ENCODE data around the gene ESRRG.

DNA sequence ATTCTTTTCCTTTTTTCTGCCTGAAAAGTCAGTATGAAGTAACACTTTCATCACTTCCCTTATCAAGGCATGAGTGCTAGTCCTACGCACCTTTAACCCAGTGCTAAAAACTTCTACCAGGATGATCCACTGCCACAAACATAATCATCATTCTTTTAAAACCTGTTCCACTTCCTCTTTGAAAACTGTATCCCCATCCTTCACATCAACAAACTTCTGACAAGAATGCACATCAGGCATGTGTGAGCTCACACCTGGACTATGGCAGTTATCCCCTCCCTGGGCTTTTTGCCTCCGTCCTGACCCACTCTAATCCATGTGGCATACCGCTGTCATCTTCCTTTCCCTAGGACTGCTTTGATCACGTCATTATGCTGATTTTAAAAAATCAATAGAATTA is 70.2 kb downstream of the ESRRG start:
- no peak for TF ChIP-seq EZH2 (optimal IDR thresholded peaks at IDR 0.05; ENCODE audit: low read depth, low read length)
- TF ChIP-seq, protein P1, sequence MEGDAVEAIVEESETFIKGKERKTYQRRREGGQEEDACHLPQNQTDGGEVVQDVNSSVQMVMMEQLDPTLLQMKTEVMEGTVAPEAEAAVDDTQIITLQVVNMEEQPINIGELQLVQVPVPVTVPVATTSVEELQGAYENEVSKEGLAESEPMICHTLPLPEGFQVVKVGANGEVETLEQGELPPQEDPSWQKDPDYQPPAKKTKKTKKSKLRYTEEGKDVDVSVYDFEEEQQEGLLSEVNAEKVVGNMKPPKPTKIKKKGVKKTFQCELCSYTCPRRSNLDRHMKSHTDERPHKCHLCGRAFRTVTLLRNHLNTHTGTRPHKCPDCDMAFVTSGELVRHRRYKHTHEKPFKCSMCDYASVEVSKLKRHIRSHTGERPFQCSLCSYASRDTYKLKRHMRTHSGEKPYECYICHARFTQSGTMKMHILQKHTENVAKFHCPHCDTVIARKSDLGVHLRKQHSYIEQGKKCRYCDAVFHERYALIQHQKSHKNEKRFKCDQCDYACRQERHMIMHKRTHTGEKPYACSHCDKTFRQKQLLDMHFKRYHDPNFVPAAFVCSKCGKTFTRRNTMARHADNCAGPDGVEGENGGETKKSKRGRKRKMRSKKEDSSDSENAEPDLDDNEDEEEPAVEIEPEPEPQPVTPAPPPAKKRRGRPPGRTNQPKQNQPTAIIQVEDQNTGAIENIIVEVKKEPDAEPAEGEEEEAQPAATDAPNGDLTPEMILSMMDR (IDR thresholded peaks at IDR 0.05; ENCODE audit: low read length), result no peak

Measured in MM.1S (cell line).